Stimulated activated naive CD4-positive, alpha-beta T cell (primary cell): Measurements from ENCODE around the gene PACSIN2.
"Not testable (repeated sequence)": the region's sequence is repeated elsewhere in the genome, so short reads cannot be mapped to it uniquely, and the experiment has no call there.

Source experiments
- DNase-seq, 6 experiments: peaks; one replicate each; lab custom pipeline; 2025; lab: John Stamatoyannopoulos, UW

PACSIN2 gene

GRCh38 chr22:42926104-42926503 lies 88.8 kb downstream of the PACSIN2 start:
- no peak for DNase-seq

DNA sequence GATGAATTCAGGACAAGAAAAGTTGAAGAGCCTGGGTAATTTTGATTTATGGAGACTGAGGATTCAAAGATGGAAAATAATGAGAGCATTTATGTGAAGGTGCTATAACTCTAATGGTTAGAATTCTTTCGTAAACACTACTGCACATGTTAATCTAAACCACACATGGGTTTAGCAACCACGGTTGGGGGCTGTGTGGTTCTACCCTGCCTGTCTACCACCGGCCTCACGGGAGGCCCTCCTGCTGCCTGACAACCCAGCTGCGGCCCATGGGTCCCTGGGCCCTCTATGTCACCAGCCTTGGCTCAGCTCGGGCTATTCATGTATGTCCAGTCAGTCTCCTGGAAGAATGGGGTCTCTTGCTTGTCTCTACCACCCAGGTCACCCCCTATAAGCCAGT lies 89.4 kb downstream of the PACSIN2 start:
- DNase-seq: no peak

GRCh38 chr22:42925031-42925430 lies 89.9 kb downstream of the PACSIN2 start:
- not testable (repeated sequence) for DNase-seq

- DNase-seq: no peak
Observed at GRCh38 chr22:42924436-42924835, 90.5 kb downstream of the PACSIN2 start.

DNA sequence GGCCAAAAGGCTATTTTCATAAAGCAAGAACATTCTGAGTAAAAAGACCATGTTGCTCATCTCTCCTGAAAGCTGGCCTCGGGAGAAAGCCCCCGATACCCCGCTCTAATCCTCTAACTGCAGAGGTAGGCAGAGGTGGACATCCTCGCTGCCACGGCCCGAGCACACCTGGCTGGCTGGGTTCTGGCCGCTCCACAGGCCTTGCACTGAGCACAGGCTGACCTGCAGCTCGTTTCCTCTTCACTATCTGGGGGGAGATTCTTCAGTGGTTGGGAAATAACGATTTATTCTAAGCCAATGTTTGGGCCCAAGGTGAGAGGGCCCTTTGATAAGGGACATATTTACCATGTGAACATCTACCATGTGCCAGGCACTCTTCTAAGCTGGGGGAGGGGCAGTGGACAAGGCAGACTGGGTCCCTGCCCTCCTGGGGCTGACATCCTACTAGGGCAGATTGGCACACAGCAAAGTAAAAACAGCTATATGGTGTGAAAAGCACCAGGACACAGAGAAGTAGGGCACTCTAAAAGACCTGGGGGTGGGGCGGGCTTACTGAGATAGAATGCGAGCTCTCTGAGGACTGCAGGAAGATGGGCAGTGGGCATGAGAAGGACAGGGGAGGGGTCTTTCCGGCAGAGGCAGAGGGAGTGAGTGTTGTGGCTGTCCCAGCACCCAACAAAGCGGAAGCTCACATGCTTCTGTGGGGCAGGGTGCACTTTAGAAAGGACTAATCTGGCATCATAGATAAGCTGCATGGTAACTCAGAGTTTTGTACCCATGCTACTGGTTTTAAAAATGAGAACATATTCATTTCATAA lies 92.4 kb downstream of the PACSIN2 start:
- no peak for DNase-seq

DNA sequence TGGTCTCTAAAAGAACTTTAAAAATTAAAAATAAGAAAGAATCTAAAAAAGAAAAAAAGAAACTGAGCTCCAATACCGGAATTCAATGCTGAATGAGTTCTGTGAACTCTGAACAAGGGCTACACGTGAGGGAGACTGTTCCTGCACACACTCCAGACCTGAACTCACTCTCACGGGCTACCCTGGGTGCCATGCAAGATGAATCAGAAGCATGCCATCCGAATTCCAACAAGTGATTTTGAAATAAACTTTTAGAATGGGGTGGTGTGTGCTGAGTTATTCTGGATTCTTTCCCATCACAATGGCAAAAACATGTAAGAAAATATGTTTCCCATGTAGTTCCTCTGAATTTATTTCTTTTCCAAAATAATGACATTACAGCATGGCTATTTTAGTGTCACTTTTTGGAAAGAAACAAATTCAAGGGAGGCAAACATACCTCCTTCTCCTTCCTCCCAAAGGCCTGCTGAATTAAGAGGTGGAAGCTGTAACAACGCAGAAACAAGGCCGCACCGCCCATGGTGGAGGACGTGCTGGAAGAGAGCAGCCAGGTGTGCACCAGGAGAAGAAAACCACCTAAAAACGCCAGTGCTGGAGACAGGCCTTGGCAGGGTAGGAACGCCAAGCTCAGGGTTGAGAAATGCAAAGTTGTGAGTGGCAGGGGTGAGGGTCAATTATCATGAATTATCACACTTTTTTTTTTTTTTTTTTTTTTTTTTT lies 94.7 kb downstream of the PACSIN2 start:
- no peak for DNase-seq

GRCh38 chr22:42919199-42919598 lies 95.8 kb downstream of the PACSIN2 start:
- DNase-seq: no peak

DNA sequence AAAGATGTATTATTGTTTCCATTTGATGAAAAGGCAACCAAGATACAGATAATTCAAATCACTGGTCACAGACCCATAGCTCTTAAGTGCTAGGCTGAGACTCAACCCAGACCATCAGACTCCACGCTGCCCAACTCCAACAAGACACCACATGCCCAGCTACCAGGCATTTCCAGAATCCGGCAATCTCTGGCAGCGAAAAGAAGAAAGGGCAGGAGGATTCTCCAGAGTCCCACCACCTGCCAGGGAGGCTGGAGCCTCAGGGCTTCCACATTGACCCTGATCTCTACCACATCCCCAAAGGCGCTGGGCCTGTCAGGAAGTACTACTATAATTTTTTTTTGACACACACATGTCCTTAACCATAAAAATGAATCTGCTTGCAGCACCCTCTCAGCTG lies 96.4 kb downstream of the PACSIN2 start:
- DNase-seq: no peak

GRCh38 chr22:42917358-42917757 lies 97.6 kb downstream of the PACSIN2 start:
- DNase-seq: not testable (repeated sequence)

DNA sequence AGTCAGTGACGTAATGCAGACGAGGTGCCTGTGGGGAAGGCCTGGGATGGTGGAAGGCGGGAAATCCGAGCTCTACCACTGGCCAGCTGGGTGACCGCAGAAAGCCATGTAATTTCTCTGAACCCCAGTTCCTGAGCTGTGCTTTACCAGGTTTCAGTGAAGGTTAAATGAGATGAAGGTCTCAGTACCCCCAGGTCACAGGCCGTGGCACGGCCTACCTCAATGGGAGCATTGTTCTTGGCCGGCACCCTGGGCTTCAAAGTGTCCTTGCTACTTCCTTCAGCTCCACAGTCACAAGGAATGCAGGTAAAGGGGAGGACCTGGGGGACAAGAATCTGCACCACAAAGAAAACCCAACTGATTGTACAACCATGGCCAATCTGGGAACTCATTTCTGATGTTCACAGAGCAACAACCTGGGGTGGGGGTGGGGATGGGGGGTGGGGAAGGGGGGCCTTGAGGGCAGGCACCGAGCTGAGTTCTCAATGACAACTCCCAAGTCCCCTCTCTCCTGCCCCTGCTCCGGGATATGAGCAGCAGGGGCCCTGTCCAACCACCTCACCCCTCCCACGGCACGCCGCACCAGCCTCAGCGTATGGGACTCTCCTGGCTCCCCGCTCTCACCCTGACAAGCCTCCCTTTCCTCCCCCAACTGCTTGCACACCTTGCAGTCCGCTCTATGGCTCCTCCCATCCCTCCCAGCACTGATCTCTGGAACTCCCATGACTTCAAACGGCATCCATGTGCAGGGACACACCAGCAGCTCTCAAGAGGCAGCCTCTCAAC lies 98.8 kb downstream of the PACSIN2 start:
- no peak for DNase-seq

DNA sequence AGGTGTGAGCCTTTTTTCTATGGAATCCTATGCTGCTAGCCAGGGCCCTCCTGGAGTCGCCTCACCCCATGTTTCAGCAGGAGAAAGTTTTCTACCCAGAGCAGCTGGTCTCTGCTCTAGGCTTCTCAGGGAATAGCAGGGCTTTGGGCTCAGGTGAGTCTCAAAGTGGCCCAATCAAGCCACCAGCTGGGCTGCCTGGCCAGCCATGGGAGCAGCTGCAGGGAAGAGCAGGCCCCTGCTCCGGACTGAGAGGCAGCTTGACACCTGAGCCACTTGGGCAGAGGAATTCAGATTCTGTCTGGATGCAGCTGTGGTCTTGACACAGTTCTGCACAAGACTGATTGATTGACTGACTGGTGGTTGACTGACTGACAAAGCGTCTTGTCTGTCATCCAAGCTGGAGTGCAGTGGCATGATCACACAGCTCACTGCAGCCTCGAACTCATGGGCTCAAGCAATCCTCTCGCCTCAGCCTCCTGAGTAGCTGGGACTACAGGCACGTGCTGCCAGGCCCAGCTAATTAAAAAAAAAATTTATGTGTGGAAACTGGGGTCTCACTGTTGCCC lies 100.4 kb downstream of the PACSIN2 start:
- no peak for DNase-seq

DNA sequence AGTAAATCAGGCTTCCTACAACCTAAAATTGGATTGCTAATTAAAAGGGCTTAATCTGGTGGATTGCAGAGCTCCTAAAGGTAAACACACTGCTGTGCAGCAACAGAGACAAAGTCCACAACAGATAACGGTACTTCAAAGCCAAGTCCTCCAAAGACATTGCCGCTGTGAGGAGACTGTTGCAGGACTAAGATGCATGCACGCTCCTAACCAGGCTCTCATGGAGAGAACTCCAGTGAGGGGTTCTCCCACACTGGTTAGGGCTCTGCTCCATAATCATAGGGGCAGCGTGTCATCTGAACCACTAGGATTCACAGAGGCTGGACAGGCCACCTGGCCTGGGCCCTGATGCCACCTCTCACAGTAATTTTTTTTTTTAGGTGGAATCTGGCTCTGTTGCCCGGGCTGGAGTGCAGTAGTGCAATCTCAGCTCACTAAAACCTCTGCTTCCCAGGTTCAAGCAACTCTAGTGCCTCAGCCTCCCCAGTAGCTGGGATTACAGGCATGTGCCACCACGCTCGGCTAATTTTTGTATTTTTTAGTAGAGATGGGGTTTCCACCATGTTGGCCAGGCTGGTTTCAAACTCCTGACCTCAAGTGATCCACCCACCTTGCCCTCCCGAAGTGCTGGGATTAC lies 101.0 kb downstream of the PACSIN2 start:
- DNase-seq: no peak

DNA sequence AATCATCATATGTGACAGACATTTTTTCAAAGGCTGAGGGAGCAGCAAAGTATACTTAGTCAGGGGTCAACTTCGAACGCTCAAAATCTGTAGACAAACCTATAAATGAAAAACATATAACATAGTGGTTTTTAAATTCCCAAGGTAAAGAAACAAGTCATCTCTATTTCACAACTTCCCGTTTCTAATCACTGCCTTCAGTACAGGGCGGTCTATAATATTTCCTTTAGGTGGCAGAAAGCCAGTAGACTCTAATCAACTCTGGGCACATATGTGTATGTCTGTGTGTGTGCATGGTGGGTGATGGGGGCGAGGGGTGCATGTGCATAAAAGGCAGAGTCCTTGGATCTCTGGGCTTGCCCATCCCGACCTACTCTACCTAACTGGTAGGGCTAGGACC lies 102.9 kb downstream of the PACSIN2 start:
- DNase-seq: no peak

GRCh38 chr22:42910221-42910942 lies 104.6 kb downstream of the PACSIN2 start:
- DNase-seq: no peak

- DNase-seq: no peak
Observed at GRCh38 chr22:42909363-42910058, 105.4 kb downstream of the PACSIN2 start.

DNA sequence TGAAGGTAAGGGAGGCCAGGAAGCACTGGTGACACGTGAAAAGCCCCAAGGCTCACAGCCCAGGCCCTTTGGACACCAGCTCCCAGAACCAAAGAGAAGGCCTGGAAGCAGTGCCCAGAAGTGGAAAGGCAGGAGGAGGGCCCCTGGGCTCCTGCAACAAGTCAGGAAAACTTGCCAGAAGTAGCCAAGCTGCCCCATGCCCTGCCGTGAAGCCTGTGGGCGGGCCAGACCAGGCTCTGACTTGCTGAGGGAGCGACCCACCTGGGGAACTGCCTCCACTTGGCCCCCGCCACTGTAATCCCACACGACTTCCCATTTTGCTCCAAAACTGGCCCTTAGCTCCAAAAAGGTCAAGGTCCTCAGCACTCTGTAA lies 106.6 kb downstream of the PACSIN2 start:
- DNase-seq: no peak

DNA sequence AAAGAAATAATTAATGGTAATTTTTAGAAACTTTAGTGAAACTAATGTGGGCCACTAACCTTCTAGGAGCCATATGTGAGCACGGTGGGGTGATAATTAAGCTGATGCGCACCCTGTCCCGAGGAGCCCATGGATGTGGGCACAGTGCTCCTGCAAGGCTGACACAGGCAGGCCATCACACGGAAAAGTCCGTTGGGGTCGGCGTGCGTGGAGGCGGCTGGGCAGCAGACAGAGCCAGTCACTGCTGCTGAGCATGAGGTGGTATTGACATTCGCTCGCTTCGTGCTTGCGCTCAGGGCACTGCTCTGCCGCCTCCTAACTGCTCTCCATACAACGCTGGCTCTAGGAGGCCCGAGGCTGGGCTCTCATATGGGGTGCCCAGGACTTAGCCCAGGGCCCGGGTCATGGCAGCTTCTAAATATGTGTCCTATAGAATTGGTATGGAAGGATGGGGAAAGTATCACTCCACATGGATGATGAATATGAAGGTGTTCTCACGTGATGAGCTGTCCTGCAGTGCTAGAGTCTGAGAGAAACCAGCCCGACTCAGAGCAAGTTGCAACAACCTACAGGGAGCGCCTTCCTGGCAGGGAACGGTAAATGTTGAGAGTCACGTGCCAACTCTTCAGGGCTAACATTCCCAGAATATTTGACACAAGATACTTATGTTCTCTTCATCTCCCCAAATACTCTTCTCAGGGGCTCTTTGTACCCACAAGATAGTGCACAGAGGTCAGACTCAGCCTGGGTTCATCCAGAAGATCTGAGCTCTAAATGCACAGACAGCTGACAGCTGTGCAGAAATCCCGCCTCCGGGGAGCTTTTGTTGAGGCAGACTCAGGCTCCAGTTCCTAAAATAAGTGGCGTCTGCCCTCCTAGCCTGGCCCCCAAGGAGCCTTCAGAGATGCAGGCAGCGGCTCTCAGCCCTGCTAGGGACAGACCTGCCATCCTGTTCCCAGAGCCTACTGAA lies 107.3 kb downstream of the PACSIN2 start:
- DNase-seq: no peak

- no peak for DNase-seq
Observed at GRCh38 chr22:42906605-42907348, 108.2 kb downstream of the PACSIN2 start.
